H9 (cell line): Measurements from ENCODE around the gene MIGA2. TPM values are rescaled to one million over a fixed set of nuclear protein-coding genes. Genes with fewer than 3 reads are reported as not detected.

Experiments
- DNase-seq: peaks from one replicate; pipeline ENCODE4 v3.0.0-alpha.2; 2017
- H2AFZ ChIP-seq: one replicate; pipeline ENCODE4 v1.6.1; 2013; ENCODE audit warnings: mild to moderate bottlenecking, low read length, control low read depth, moderate library complexity
- H2AK5ac ChIP-seq: 2 replicates; pipeline ENCODE4 v1.6.1; 2013; ENCODE audit warnings: low read length, control low read depth, mixed read lengths; ENCODE audit not compliant: insufficient read length
- H2BK120ac ChIP-seq: one replicate; pipeline ENCODE4 v1.6.1; 2013; ENCODE audit warnings: low read depth, mild to moderate bottlenecking, low read length, control low read depth, inconsistent platforms; ENCODE audit not compliant: poor library complexity, severe bottlenecking
- H2BK12ac ChIP-seq: 2 replicates; pipeline ENCODE4 v1.6.1; 2013; ENCODE audit warnings: low read length, control low read depth, mixed read lengths, low read depth; ENCODE audit not compliant: insufficient read length
- H2BK15ac ChIP-seq: 2 replicates; pipeline ENCODE4 v1.6.1; 2013; ENCODE audit warnings: low read depth, low read length, control low read depth
- H2BK20ac ChIP-seq: one replicate; pipeline ENCODE4 v1.6.1; 2013; ENCODE audit warnings: low read depth, mild to moderate bottlenecking, low read length, control low read depth, inconsistent platforms; ENCODE audit not compliant: poor library complexity, severe bottlenecking
- H2BK5ac ChIP-seq: 2 replicates; pipeline ENCODE4 v1.6.1; 2013; ENCODE audit warnings: low read length, control low read depth, mixed read lengths; ENCODE audit not compliant: insufficient read length
- H3K14ac ChIP-seq: 2 replicates; pipeline ENCODE4 v1.6.1; 2013; ENCODE audit warnings: low read length, control low read depth; ENCODE audit not compliant: insufficient read depth
- H3K18ac ChIP-seq: 2 replicates; pipeline ENCODE4 v1.6.1; 2013; ENCODE audit warnings: low read depth, mild to moderate bottlenecking, mixed read lengths, low read length, control low read depth; ENCODE audit not compliant: insufficient read length
- H3K23ac ChIP-seq: 2 replicates; pipeline ENCODE4 v1.6.1; 2013; ENCODE audit warnings: low read length, control low read depth, mixed read lengths, low read depth; ENCODE audit not compliant: insufficient read length
- H3K23me2 ChIP-seq: 2 replicates; pipeline ENCODE4 v1.6.1; 2013; ENCODE audit warnings: low read depth, mild to moderate bottlenecking, mixed read lengths, low read length, control low read depth; ENCODE audit not compliant: insufficient read length, poor library complexity, severe bottlenecking
- H3K27ac ChIP-seq: 2 replicates; pipeline ENCODE4 v1.5.1; 2013; ENCODE audit warnings: low read length, control low read depth, mixed read lengths, low read depth; ENCODE audit not compliant: insufficient read length
- H3K27me3 ChIP-seq: 2 replicates; pipeline ENCODE4 v1.6.1; 2013; ENCODE audit warnings: low read length, control low read depth, inconsistent platforms; ENCODE audit not compliant: insufficient read depth
- H3K4ac ChIP-seq: 2 replicates; pipeline ENCODE4 v1.6.1; 2013; ENCODE audit warnings: low read depth, mild to moderate bottlenecking, control low read depth, inconsistent platforms, low read length, moderate library complexity
- H3K4me1 ChIP-seq: 2 replicates; pipeline ENCODE4 v1.6.1; 2013; ENCODE audit warnings: low read length, control low read depth, inconsistent platforms; ENCODE audit not compliant: insufficient read depth
- H3K4me2 ChIP-seq: 2 replicates; pipeline ENCODE4 v1.6.1; 2013; ENCODE audit warnings: low read length, control low read depth, mixed read lengths; ENCODE audit not compliant: insufficient read length, insufficient read depth
- H3K56ac ChIP-seq: 2 replicates; pipeline ENCODE4 v1.6.1; 2013; ENCODE audit warnings: low read depth, mild to moderate bottlenecking, mixed read lengths, low read length, control low read depth; ENCODE audit not compliant: insufficient read length
- H3K79me1 ChIP-seq: 2 replicates; pipeline ENCODE4 v1.6.1; 2013; ENCODE audit warnings: low read depth, mild to moderate bottlenecking, moderate library complexity, low read length, control low read depth, inconsistent platforms; ENCODE audit not compliant: insufficient read depth, poor library complexity, severe bottlenecking
- H3K79me2 ChIP-seq: 2 replicates; pipeline ENCODE4 v1.6.1; 2013; ENCODE audit warnings: low read length, control low read depth, inconsistent platforms; ENCODE audit not compliant: insufficient read depth
- H3K9ac ChIP-seq: 2 replicates; pipeline ENCODE4 v1.6.1; 2013; ENCODE audit warnings: low read length, control low read depth, mixed read lengths; ENCODE audit not compliant: insufficient read length; ENCODE audit errors: extremely low read depth
- H3K9me3 ChIP-seq: one replicate; pipeline ENCODE4 v1.6.1; 2013; ENCODE audit warnings: low read depth, low read length, inconsistent platforms; ENCODE audit not compliant: control insufficient read depth
- H3T11ph ChIP-seq: one replicate; pipeline ENCODE4 v1.6.1; 2013; ENCODE audit warnings: mild to moderate bottlenecking, low read length, control low read depth, inconsistent platforms
- H4K20me1 ChIP-seq: one replicate; pipeline ENCODE4 v1.6.1; 2013; ENCODE audit not compliant: control insufficient read depth, insufficient read length, insufficient read depth
- H4K5ac ChIP-seq: 2 replicates; pipeline ENCODE4 v1.6.1; 2013; ENCODE audit warnings: low read depth, mild to moderate bottlenecking, mixed read lengths, low read length, control low read depth; ENCODE audit not compliant: insufficient read length
- H4K8ac ChIP-seq: replicated peaks from 2 replicates; pipeline ENCODE4 v1.6.1; 2013; ENCODE audit warnings: low read length, control low read depth, mixed read lengths, low read depth; ENCODE audit not compliant: insufficient read length
- H4K91ac ChIP-seq: 2 replicates; pipeline ENCODE4 v1.6.1; 2013; ENCODE audit warnings: low read depth, mild to moderate bottlenecking, moderate library complexity, mixed read lengths, low read length, control low read depth; ENCODE audit not compliant: insufficient read length
- H3K27ac Mint-ChIP-seq, 3 experiments: 2 replicates in 2 of 3; 3 replicates in 1 of 3; pipeline ENCODE4 v1.8.0; 2020 to 2021; ENCODE audit warnings: mixed read lengths in 3 of 3, mild to moderate bottlenecking in 1 of 3, moderate library complexity in 1 of 3
- H3K27me3 Mint-ChIP-seq: 2 replicates; pipeline ENCODE4 v1.8.0; 2021; ENCODE audit warnings: low read depth, mild to moderate bottlenecking, moderate library complexity, mixed read lengths
- H3K36me3 Mint-ChIP-seq, 3 experiments: 2 replicates in 2 of 3; 3 replicates in 1 of 3; pipeline ENCODE4 v1.8.0; 2020 to 2021; ENCODE audit warnings: low read depth in 3 of 3, mixed read lengths in 3 of 3; ENCODE audit not compliant: insufficient read depth in 1 of 3
- H3K4me1 Mint-ChIP-seq, 2 experiments: 2 replicates each; pipeline ENCODE4 v1.8.0; 2020; ENCODE audit warnings: mixed read lengths in 2 of 2
- H3K4me3 Mint-ChIP-seq, 2 experiments: 2 replicates in 1 of 2; 3 replicates in 1 of 2; pipeline ENCODE4 v1.8.0; 2020 to 2021; ENCODE audit warnings: mild to moderate bottlenecking in 2 of 2, mixed read lengths in 2 of 2, moderate library complexity in 1 of 2
- H3K9me3 Mint-ChIP-seq, 2 experiments: 2 replicates in 1 of 2; 3 replicates in 1 of 2; pipeline ENCODE4 v1.8.0; 2020; ENCODE audit warnings: mild to moderate bottlenecking in 2 of 2, mixed read lengths in 2 of 2, moderate library complexity in 1 of 2
- CTCF ChIP-seq: fragments of 200-600 bp; sonication (generic); conservative IDR thresholded peaks from 3 replicates; pipeline ENCODE4 v1.8.0; 2021; ENCODE audit warnings: antibody characterized with exemption, mild to moderate bottlenecking
- WGBS: extraction: QIAGEN DNeasy Blood & Tissue Kit; methylation state at CpG from one replicate; pipeline ENCODE4 v1.1.7; 2013; ENCODE audit warnings: missing lambda C conversion rate, low lambda C conversion rate, mixed read lengths; ENCODE audit not compliant: insufficient read length; ENCODE audit errors: extremely low coverage; 5-methylcytosine and 5-hydroxymethylcytosine counted together
- total RNA-seq: library from RNA; stranded (reverse); gene quantifications from 2 replicates; pipeline ENCODE4 v1.2.1, GENCODE V29; 2021

Gene MIGA2
- total RNA-seq, 1 experiment from 2014 or later, result 37.8 TPM

- Histone ChIP-seq H3K27me3 (no peaks in the 10 kb centered on the region), H2BK15ac (no peak overlapping the region), H3K79me1 (no peaks in the 10 kb centered on the region), H2BK20ac (no peak overlapping the region), H3K4me1 (no peaks in the 10 kb centered on the region), H3K18ac (no peak overlapping the region), H2BK5ac (no peak overlapping the region), H4K5ac (no peak overlapping the region), H4K91ac (no peak overlapping the region), H3K23ac (no peak overlapping the region), H3T11ph (no peak overlapping the region), H4K20me1 (no peaks in the 10 kb centered on the region), H4K8ac (no peak overlapping the region), H3K14ac (no peak overlapping the region), H3K9ac (no peak overlapping the region), H3K4ac (no peak overlapping the region), H3K9me3 (no peaks in the 10 kb centered on the region), H3K4me2 (no peak overlapping the region), H3K23me2 (no peaks in the 10 kb centered on the region), H3K79me2 (no peaks in the 10 kb centered on the region), H2BK120ac (no peak overlapping the region), H2BK12ac (no peak overlapping the region), H2AFZ (no peak overlapping the region), H3K56ac (no peak overlapping the region), H3K27ac (no peak overlapping the region), H2AK5ac (no peak overlapping the region)
- no peak overlapping the region for H3K4me3 Mint-ChIP-seq
- no peak for TF ChIP-seq CTCF
- no peaks in the 10 kb centered on the region for H3K4me1 Mint-ChIP-seq
- DNase-seq, result no peak
- H3K27ac Mint-ChIP-seq, result no peak overlapping the region
- no CpG with 5 or more reads among the region's 5 CpGs for WGBS
- H3K27me3 Mint-ChIP-seq, result no peaks in the 10 kb centered on the region
- H3K9me3 Mint-ChIP-seq, result no peaks in the 10 kb centered on the region
- H3K36me3 Mint-ChIP-seq, result peaks cover 32 to 79% (median 71%) of the 10 kb centered on the region in 3 experiments; a peak in 6 of 7 replicates
These were observed 49.8 kb upstream of the MIGA2 start for GRCh38 chr9:128986671-128987070.
